ENCODE data around the gene PCDHGA4.
"Not testable (repeated sequence)": the region's sequence is repeated elsewhere in the genome, so short reads cannot be mapped to it uniquely, and the experiment has no call there.

Gene PCDHGA4

DNA sequence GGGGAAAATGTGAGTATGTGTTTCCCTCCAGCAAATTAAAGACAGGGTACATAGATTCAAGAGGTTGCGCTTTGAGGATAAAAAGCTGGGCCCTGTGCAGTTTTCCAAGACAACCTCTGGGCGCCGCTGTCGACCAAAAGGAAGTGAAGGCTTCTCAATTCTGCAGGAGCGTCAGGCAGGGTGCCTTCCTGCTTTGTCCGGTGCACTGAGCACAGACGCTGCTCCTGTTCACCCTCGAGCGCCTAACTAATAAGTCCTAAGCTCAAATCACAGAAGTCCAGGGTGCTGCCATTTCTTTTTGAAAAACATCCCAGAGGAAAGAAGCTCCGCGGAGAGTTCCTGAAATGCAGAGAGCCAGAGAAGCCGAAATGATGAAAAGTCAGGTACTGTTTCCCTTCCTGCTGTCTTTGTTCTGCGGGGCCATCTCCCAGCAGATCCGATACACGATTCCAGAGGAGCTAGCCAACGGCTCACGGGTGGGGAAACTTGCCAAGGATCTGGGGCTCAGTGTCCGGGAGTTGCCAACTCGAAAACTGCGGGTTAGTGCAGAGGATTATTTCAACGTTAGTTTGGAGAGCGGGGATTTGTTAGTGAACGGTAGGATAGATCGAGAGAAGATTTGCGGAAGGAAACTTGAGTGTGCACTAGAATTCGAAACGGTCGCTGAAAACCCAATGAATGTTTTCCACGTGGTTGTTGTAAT, 4.8 kb upstream of the PCDHGA4 start, which contains the start of gene PCDHGB1:
Gene PCDHGB1 (plus strand): TSS at position 183 of the 703 bp plus-strand sequence. CDS start 162 bp downstream, at position 345.
- DNase-seq: peak; percentile 30

DNA sequence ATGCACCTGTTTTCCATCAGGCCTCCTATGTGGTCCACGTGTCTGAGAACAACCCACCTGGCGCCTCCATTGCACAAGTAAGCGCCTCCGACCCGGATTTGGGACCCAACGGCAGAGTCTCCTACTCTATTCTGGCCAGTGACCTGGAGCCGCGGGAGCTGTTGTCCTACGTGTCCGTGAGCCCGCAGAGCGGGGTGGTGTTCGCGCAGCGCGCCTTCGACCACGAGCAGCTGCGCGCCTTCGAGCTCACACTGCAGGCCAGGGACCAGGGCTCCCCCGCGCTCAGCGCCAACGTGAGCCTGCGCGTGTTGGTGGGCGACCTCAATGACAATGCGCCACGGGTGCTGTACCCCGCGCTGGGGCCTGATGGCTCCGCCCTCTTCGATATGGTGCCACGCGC, 3.2 kb upstream of the PCDHGA4 start:
- no peak for DNase-seq

DNA sequence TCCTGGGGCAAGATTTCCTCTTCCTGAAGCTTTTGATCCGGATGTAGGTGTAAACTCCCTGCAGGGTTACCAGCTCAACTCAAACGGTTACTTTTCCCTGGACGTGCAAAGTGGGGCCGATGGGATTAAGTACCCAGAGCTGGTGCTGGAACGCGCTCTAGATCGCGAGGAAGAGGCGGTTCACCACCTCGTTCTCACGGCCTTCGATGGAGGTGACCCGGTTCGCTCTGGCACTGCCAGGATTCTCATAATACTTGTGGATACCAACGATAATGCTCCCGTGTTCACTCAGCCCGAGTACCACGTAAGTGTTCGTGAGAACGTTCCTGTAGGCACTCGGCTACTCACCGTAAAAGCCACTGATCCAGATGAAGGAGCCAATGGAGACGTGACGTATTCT, 820 bp downstream of the PCDHGA4 start:
- no peak for DNase-seq

DNA sequence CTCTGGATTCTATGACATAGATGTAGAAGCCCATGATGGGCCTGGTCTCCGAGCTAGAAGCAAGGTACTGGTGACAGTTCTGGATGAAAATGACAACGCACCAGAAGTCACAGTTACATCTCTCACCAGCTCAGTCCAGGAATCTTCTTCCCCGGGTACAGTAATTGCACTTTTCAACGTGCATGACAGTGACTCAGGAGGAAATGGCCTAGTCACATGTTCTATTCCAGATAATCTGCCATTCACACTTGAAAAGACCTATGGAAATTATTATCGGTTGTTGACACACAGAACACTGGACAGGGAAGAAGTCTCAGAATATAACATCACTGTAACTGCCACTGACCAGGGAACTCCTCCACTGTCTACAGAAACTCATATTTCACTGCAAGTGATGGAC, 1.3 kb downstream of the PCDHGA4 start:
- no peak for DNase-seq

DNA sequence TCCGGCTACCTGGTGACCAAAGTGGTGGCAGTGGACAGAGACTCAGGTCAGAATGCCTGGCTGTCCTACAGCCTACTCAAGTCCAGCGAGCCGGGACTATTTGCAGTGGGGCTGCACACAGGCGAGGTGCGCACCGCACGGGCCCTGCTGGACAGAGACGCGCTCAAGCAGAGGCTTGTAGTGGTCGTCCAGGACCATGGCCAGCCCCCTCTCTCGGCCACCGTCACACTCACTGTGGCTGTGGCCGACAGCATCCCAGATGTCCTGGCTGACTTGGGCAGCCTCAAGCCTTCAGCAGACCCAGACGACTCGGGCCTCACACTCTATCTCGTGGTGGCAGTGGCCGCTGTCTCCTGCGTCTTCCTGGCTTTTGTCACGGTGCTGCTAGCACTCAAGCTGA, 2.1 kb downstream of the PCDHGA4 start:
- no peak for DNase-seq

DNA sequence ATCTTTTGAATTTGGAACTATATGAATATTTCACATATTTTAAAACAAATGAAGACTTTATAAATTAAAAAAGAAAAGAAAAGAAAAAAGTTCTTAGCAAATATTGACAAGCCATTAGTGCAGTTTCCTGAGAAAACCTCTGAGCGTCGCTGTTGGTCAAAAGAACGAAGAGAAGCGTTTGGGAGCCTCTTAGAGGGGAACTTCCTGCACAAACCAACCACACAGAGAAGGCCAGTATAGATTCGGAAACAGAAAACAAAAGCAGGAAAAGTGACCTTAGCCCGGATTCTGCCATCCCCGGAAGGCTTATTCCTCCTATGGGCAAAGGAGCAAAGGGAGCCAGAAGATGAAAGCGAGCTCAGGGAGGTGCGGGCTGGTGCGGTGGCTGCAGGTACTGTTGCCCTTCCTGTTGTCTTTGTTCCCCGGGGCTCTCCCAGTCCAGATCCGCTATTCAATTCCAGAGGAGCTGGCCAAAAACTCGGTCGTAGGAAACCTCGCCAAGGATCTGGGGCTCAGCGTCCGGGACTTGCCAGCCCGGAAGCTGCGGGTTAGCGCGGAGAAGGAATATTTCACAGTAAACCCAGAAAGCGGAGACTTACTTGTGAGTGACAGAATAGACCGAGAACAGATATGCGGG, 5.1 kb downstream of the PCDHGA4 start, which contains the start of gene PCDHGB2:
Gene PCDHGB2 (plus strand): TSS at position 205 of the 637 bp plus-strand sequence. CDS start 142 bp downstream, at position 347.
- peak; percentile 45 for DNase-seq

DNA sequence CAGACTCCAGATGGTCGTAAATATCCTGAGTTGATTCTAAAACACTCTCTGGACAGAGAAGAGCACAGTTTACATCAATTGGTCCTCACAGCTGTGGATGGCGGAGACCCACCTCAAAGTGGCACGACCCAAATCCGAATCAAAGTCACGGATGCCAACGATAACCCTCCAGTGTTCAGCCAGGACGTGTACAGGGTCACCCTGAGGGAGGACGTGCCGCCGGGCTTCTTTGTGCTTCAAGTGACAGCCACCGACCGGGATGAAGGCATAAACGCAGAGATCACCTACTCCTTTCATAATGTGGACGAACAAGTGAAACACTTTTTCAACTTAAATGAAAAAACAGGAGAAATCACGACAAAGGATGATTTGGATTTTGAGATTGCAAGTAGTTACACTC, 5.9 kb downstream of the PCDHGA4 start:
- DNase-seq: no peak

DNA sequence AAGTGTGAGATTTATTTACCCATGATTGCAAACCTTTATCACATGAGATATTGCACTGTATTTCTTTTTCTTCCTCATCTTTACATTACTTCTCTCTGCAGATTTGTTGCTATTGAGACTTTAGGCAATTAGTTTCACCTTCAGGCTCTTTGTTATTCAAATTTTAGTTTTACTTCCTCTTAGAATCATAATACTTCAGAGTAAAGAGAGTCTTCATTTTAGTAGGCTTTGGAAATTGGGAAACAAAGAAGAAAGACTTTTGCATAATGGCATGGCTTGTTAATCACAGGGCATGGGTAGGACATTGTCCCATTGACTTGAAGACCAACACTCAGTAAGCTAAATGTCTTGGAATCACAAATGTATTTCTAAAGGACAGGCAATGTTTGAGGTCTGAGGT, 7.9 kb downstream of the PCDHGA4 start:
- DNase-seq: no peak

DNA sequence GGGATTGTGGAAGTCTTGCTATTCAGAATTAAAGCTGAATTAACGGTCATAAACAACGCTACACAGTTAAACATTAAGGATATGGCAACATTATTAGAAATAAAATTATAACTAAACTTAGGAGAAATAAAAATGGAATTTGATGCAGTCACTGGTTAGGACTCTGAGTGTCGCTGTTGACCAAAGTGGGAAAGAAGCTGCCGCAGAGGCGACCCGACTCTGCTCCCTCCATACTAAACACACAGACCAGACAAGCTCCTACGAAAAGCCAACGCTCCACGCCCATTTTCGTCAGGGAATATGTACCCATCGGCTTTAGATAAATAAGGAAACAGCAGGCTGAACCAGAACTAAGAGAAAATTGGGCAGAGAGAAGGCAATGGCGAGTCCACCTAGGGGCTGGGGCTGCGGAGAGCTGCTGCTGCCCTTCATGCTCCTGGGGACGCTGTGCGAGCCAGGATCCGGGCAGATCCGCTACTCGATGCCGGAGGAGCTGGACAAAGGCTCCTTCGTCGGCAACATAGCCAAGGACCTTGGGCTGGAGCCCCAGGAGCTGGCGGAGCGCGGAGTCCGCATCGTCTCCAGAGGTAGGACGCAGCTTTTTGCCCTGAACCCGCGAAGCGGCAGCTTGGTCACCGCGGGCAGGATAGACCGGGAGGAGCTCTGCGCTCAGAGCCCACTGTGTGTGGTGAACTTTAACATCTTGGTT, 9.3 kb downstream of the PCDHGA4 start, which contains the start of gene PCDHGA5:
Gene PCDHGA5 (plus strand): TSS at position 211 of the 709 bp plus-strand sequence. CDS start 169 bp downstream, at position 380.
- no peak for DNase-seq

DNA sequence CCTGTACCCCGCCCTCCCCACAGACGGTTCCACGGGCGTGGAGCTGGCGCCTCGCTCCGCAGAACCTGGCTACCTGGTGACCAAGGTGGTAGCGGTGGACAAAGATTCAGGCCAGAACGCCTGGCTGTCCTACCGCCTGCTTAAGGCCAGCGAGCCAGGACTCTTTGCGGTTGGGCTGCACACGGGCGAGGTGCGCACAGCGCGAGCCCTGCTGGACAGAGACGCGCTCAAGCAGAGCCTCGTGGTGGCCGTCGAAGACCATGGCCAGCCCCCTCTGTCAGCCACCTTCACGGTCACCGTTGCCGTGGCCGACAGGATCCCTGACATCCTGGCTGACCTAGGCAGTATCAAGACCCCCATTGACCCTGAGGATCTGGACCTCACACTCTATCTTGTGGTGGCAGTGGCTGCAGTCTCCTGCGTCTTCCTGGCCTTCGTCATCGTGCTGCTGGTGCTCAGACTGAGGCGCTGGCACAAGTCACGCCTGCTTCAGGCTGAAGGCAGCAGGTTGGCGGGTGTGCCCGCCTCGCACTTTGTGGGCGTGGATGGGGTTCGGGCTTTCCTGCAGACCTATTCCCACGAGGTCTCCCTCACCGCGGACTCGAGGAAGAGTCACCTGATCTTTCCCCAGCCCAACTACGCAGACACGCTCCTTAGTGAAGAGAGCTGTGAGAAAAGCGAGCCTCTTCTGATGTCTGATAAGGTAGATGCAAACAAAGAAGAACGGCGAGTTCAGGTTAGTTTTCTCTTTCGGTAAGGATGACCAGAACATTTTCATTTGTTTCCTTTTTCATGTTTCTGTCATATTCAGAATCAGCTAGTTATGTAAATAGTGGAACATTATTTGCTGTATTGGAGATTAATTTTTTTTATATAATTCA, 11.4 kb downstream of the PCDHGA4 start:
- no peak for DNase-seq

DNA sequence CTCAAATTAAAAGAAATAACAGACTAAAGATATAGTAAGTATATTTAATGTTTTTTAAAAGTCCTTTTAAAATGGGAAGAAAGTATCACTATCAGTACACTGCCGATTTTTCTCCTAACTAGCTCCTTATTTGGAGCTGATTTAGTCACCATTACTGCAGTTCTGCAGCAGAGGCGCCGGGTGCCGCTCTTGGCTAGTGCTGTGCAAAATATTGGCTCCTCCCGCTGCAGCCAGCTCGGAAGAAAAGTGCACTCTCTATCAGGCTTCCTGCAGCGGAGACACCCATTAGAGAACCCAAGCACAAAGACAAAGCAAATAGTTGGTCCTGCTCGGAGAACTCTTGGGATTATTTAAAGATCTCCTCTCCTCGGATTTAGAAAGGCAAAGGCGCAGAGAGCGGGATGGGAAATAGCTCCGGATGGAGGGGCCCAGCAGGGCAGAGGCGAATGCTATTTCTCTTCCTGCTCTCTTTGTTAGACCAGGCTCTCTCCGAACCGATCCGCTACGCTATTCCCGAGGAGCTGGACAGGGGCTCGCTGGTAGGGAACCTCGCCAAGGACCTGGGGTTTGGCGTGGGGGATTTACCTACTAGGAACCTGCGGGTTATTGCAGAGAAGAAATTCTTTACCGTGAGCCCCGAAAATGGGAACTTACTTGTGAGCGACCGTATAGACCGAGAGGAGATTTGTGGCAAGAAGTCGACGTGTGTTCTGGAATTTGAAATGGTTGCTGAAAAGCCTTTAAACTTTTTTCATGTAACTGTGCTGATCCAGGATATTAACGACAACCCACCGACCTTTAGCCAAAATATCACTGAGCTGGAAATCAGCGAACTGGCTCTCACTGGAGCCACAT, 15.4 kb downstream of the PCDHGA4 start, which contains the start of gene PCDHGB3:
Gene PCDHGB3 (plus strand): TSS at position 249 of the 855 bp plus-strand sequence. CDS start 153 bp downstream, at position 402.
- DNase-seq: peak; percentile 35

DNA sequence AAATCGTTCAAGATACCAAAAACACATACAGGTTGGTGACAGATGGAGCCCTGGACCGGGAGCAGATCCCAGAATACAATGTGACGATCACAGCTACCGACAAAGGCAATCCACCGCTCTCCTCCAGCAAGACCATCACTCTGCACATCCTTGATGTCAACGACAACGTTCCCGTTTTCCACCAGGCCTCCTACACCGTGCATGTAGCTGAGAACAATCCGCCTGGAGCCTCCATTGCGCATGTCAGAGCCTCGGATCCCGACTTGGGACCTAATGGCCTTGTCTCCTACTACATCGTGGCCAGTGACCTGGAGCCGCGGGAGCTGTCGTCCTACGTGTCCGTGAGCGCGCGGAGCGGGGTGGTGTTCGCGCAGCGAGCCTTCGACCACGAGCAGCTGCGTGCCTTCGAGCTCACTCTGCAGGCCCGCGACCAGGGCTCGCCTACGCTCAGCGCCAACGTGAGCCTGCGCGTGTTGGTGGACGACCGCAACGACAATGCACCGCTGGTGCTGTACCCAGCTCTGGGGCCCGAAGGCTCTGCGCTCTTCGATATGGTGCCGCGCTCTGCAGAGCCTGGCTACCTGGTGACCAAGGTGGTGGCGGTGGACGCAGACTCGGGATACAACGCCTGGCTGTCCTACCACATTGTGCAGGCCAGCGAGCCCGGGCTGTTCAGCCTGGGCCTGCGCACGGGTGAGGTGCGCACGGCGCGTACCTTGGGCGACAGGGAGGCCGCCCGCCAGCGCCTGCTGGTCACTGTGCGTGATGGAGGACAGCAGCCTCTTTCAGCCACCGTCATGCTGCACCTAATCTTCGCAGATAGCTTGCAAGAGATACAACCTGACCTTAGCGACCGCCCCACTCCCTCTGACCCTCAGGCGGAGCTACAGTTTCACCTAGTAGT, 17.0 kb downstream of the PCDHGA4 start:
- no peak for DNase-seq

DNA sequence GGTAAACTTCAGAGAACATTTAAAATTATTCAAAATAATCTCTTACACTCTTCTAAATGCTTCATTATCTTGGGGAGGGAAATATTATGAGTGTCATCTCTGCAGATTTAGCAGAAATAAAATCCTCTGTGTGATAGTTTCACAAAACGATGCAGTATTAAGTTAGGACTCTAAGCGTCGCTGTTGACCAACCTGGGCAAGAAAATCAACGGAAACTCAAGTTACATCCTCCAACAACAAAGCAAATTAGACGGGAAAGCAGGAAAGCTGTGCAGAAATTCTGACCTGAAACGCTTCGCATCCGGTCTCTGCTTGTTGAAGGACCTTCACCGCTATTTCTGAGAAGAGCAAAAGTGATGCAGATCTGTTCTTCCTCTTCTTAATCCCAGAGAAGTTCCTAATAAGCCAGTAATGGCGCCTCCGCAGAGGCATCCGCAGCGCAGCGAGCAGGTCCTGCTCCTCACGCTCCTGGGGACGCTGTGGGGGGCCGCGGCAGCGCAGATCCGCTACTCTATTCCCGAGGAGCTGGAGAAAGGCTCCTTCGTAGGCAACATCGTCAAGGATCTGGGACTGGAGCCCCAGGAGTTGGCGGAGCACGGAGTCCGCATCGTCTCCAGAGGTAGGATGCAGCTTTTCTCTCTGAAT, 19.0 kb downstream of the PCDHGA4 start, which contains the start of gene PCDHGA6:
Gene PCDHGA6 (plus strand): TSS at position 219 of the 645 bp plus-strand sequence. CDS start 193 bp downstream, at position 412.
- no peak for DNase-seq

DNA sequence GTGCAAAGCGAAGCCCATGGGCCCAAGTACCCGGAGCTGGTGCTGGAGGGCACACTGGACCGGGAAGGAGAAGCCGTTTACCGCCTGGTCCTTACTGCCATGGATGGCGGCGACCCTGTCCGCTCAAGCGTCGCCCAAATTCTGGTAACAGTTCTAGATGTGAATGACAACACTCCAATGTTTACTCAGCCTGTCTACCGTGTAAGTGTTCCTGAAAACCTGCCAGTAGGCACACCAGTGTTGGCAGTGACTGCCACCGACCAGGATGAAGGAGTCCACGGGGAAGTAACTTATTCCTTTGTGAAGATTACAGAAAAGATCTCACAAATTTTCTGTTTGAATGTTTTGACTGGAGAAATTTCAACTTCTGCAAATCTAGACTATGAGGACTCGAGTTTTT, 19.8 kb downstream of the PCDHGA4 start:
- no peak for DNase-seq

DNA sequence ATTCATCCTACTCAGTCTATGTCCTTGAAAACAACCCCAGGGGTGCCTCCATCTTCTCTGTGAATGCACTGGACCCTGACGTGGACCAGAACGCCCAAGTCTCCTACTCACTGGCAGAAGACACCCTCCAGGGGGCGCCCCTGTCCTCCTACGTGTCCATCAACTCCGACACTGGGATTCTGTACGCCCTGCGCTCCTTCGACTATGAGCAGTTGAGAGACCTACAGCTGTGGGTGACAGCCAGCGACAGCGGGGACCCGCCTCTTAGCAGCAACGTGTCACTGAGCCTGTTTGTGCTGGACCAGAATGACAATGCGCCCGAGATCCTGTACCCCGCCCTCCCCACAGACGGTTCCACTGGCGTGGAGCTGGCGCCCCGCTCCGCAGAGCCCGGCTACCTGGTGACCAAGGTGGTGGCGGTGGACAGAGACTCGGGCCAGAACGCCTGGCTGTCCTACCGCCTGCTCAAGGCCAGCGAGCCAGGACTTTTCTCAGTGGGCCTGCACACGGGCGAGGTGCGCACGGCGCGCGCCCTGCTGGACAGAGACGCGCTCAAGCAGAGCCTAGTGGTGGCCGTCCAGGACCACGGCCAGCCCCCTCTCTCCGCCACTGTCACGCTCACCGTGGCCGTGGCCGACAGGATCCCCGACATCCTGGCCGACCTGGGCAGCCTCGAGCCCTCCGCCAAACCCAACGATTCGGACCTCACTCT, 20.8 kb downstream of the PCDHGA4 start:
- DNase-seq: not testable (repeated sequence)

DNA sequence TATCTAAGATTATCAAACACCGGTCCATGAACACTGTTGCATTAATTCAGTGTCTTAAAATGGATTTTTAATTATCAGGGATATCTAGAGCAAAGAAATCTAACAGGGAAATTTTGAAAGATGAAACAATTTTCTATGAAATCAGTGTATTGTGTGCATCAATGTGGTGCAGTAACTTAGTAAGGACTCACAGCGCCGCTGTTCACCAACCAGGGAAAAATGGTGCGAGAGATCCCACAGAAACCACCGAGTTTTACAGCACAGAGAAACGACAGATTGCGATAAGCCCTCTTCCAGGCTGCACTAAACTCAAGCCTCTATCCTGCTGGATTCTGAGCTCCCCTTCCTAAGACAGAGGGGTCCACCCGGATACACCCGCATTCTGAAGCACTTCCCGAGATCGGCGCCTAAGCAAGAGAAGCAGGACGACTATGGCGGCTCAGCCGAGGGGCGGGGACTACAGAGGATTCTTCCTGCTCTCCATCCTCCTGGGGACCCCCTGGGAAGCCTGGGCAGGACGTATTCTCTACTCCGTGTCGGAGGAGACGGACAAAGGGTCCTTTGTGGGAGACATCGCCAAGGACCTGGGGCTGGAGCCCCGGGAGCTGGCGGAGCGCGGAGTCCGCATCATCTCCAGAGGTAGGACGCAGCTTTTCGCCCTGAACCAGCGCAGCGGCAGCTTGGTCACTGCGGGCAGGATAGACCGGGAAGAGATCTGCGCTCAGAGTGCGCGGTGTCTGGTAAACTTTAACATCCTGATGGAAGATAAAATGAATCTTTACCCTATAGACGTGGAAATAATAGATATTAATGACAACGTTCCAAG, 27.9 kb downstream of the PCDHGA4 start, which contains the start of gene PCDHGA7:
Gene PCDHGA7 (plus strand): TSS at position 274 of the 826 bp plus-strand sequence. CDS start 158 bp downstream, at position 432.
- DNase-seq: peak; percentile 12

DNA sequence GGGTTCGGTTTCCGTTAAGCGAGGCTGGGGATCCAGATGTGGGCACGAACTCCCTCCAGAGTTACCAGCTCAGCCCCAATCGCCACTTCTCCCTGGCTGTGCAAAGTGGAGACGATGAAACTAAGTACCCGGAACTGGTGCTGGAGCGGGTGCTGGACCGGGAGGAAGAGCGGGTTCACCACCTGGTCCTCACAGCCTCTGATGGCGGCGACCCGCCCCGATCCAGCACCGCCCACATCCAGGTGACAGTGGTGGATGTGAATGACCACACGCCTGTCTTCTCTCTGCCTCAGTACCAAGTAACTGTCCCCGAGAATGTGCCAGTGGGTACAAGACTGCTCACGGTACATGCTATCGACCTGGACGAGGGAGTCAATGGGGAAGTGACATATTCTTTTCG, 28.5 kb downstream of the PCDHGA4 start:
- DNase-seq: no peak
